Endothelial cell of umbilical vein (primary cell): ENCODE results near the gene SYNPO. TPM values are rescaled to one million over a fixed set of nuclear protein-coding genes. Genes with fewer than 3 reads are reported as not detected.

Experiments used
- BruUV-seq: library from RNA; stranded (reverse); fragments of 400-500 nt; replicated peaks from 2 replicates; lab custom pipeline; 2021; lab: Mats Ljungman, UMichigan
- CTCF ChIA-PET: fragments of 300-600, 350-600 bp; sonication (Branson Sonifier 250); formaldehyde crosslinking; loops from one replicate; lab custom pipeline; 2021; ENCODE audit warnings: antibody characterized with exemption, inconsistent platforms; lab: Charles Lee
- POLR2A ChIA-PET: fragments of 300-600, 350-600 bp; sonication (Branson Sonifier 250); formaldehyde crosslinking; loops from one replicate; lab custom pipeline; 2021; ENCODE audit warnings: antibody characterized with exemption, inconsistent platforms; lab: Charles Lee
- DNase-seq: peaks from one replicate; pipeline ENCODE4 v3.0.0-alpha.2; 2011; ENCODE audit warnings: low read depth, low spot score
- FAIRE-seq: peaks from 2 replicates; lab custom pipeline; 2011; peaks lifted over from hg19 to GRCh38; lab: Jason Lieb, UNC
- H2AFZ ChIP-seq: 2 replicates; pipeline ENCODE4 v1.6.0; 2012; ENCODE audit warnings: low read depth, low read length, control low read depth, inconsistent platforms
- H3K27ac ChIP-seq: 2 replicates; pipeline ENCODE4 v1.5.1; 2011; ENCODE audit warnings: low read depth, mild to moderate bottlenecking, control low read depth, low read length, moderate library complexity; ENCODE audit not compliant: insufficient read depth
- H3K27me3 ChIP-seq, 2 experiments: 2 replicates each; pipeline versions ENCODE4 v1.6.0 to v1.6.1; 2011; ENCODE audit warnings: low read length in 2 of 2, mixed read lengths in 1 of 2; ENCODE audit not compliant: control insufficient read depth in 2 of 2, insufficient read depth in 2 of 2
- H3K36me3 ChIP-seq, 2 experiments: 2 replicates in 1 of 2; 3 replicates in 1 of 2; pipeline ENCODE4 v1.5.1; 2011; ENCODE audit warnings: low read length in 2 of 2, mild to moderate bottlenecking in 1 of 2, moderate library complexity in 1 of 2; ENCODE audit not compliant: control insufficient read depth in 2 of 2, insufficient read depth in 2 of 2; ENCODE audit errors: extremely low read depth in 1 of 2
- H3K4me1 ChIP-seq: 3 replicates; pipeline ENCODE4 v1.5.1; 2011; ENCODE audit warnings: mild to moderate bottlenecking, low read length; ENCODE audit not compliant: control insufficient read depth, insufficient read depth; ENCODE audit errors: extremely low read depth
- H3K4me2 ChIP-seq: 2 replicates; pipeline ENCODE4 v1.6.1; 2011; ENCODE audit warnings: low read length, control low read depth, mixed read lengths; ENCODE audit not compliant: insufficient read depth
- H3K4me3 ChIP-seq, 3 experiments: fragments of 200-600 bp in 1 of 3; sonication (generic), shearing (Covaris generic) in 1 of 3; replicated peaks in 1 of 3; 2 replicates each; pipeline ENCODE4 v1.5.1; 2011 to 2016; ENCODE audit warnings: control low read depth in 3 of 3, low read length in 3 of 3, mild to moderate bottlenecking in 2 of 3, inconsistent platforms in 1 of 3, low read depth in 1 of 3, moderate library complexity in 1 of 3; ENCODE audit not compliant: insufficient read depth in 1 of 3
- H3K79me2 ChIP-seq: 2 replicates; pipeline ENCODE4 v1.6.0; 2012; ENCODE audit warnings: low read length, inconsistent platforms; ENCODE audit not compliant: control insufficient read depth, insufficient read depth
- H3K9ac ChIP-seq: replicated peaks from 2 replicates; pipeline ENCODE3; 2011; ENCODE audit warnings: low read length, control low read depth; ENCODE audit not compliant: insufficient read depth; ENCODE audit errors: extremely low read depth
- H3K9me1 ChIP-seq: replicated peaks from 3 replicates; pipeline ENCODE4 v1.6.0; 2011; ENCODE audit warnings: mild to moderate bottlenecking, low read length; ENCODE audit not compliant: control insufficient read depth, insufficient read depth; ENCODE audit errors: extremely low read depth
- H3K9me3 ChIP-seq: replicated peaks from 2 replicates; pipeline ENCODE4 v1.5.1; 2012; ENCODE audit warnings: low read length, inconsistent platforms; ENCODE audit not compliant: control insufficient read depth, insufficient read depth
- H4K20me1 ChIP-seq: replicated peaks from 2 replicates; pipeline ENCODE3; 2011; ENCODE audit warnings: mild to moderate bottlenecking, low read length; ENCODE audit not compliant: control insufficient read depth, insufficient read depth; ENCODE audit errors: extremely low read depth
- EZH2 ChIP-seq: IDR thresholded peaks from 2 replicates; pipeline ENCODE4 v1.6.1; 2012; ENCODE audit warnings: borderline replicate concordance, low read depth, mild to moderate bottlenecking, moderate library complexity, low read length, inconsistent platforms; ENCODE audit not compliant: severe bottlenecking
- FOS ChIP-seq: IDR thresholded peaks from 2 replicates; pipeline ENCODE4 v1.6.1; 2011; ENCODE audit warnings: mild to moderate bottlenecking, low read length, moderate library complexity, borderline replicate concordance; ENCODE audit not compliant: insufficient read depth
- GATA2 ChIP-seq: IDR thresholded peaks from 2 replicates; pipeline ENCODE4 v1.7.0; 2011; ENCODE audit warnings: low read depth, mild to moderate bottlenecking, moderate library complexity, mixed read lengths, low read length; ENCODE audit not compliant: insufficient read length, insufficient read depth
- JUN ChIP-seq: IDR thresholded peaks from 2 replicates; pipeline ENCODE4 v1.6.1; 2011; ENCODE audit warnings: borderline replicate concordance, low read depth; ENCODE audit not compliant: insufficient read length, insufficient read depth
- MYC ChIP-seq: IDR thresholded peaks from one replicate; pipeline ENCODE4 v1.6.1; 2011; ENCODE audit warnings: mild to moderate bottlenecking, low read depth, low read length
- POLR2A ChIP-seq: IDR thresholded peaks from 2 replicates; pipeline ENCODE4 v1.6.1; 2012; ENCODE audit warnings: low read depth, mild to moderate bottlenecking, control low read depth, low read length
- POLR2AphosphoS5 ChIP-seq: IDR thresholded peaks from 2 replicates; pipeline ENCODE4 v1.6.1; 2012; ENCODE audit warnings: low read depth, mild to moderate bottlenecking, control low read depth, low read length, moderate library complexity; ENCODE audit not compliant: insufficient read depth
- dilution Hi-C: fragments of 300-500 bp; cut with MboI; formaldehyde crosslinking; loops from one replicate; pipeline ENCODE4 v1.15.0; 2019; ENCODE audit warnings: low sequenced_read_pairs; ENCODE audit not compliant: extremely low pct_ligation_motif_present
- intact Hi-C: fragments of 100-400 bp; cut with micrococcal nuclease; formaldehyde crosslinking; loops from one replicate; pipeline ENCODE4 v1.10.0; 2022
- polyA plus RNA-seq, 4 experiments: library from polyadenylated mRNA; depleted of rRNA in 3 of 4; stranded (reverse) in 3 of 4; unstranded in 1 of 4; fragments of >200 nt; gene quantifications; 2 replicates each; pipeline versions ENCODE4 v1.2.1 to v1.2.3, GENCODE V29; 2011 to 2012; ENCODE audit warnings: missing spikeins in 1 of 4
- total RNA-seq: library from RNA; stranded (reverse); gene quantifications from 2 replicates; pipeline ENCODE4 v1.2.3, GENCODE V29; 2021
- TF ChIP-seq, protein P1 (sequence below), 2 donors: IDR thresholded peaks; 1 replicate in 1 of 2; 2 replicates in 1 of 2; pipeline ENCODE4 v1.5.1; 2011; ENCODE audit warnings: low read length in 2 of 2, mild to moderate bottlenecking in 2 of 2, moderate library complexity in 2 of 2, control low read depth in 1 of 2, inconsistent platforms in 1 of 2, low read depth in 1 of 2; ENCODE audit not compliant: insufficient read depth in 1 of 2; ENCODE audit errors: extremely low read depth in 1 of 2
- TF ChIP-seq, protein P2 (sequence below): IDR thresholded peaks from 2 replicates; pipeline ENCODE4 v1.6.1; 2011; ENCODE audit not compliant: insufficient read depth, insufficient read length

Gene SYNPO
- total and polyA plus RNA-seq, 2 donors (not counting 3 experiments of a cell fraction or from before 2014, with no cell fraction given), result 68.4 to 121 TPM

GRCh38 chr5:150694612-150695011 is 54.2 kb downstream of the SYNPO start:
- H4K20me1 ChIP-seq, result no peaks in the 10 kb centered on the region
- H3K4me3 ChIP-seq, result no peak overlapping the region
- H3K79me2 ChIP-seq, result peaks cover 13% of the 10 kb centered on the region
- POLR2A ChIA-PET, result no interaction called here
- peaks cover 49 to 51% of the 10 kb centered on the region in 2 experiments for H3K36me3 ChIP-seq
- no peaks in the 10 kb centered on the region for H3K27me3 ChIP-seq
- no peak for TF ChIP-seq EZH2
- no peak for TF ChIP-seq GATA2
- TF ChIP-seq, protein P1, sequence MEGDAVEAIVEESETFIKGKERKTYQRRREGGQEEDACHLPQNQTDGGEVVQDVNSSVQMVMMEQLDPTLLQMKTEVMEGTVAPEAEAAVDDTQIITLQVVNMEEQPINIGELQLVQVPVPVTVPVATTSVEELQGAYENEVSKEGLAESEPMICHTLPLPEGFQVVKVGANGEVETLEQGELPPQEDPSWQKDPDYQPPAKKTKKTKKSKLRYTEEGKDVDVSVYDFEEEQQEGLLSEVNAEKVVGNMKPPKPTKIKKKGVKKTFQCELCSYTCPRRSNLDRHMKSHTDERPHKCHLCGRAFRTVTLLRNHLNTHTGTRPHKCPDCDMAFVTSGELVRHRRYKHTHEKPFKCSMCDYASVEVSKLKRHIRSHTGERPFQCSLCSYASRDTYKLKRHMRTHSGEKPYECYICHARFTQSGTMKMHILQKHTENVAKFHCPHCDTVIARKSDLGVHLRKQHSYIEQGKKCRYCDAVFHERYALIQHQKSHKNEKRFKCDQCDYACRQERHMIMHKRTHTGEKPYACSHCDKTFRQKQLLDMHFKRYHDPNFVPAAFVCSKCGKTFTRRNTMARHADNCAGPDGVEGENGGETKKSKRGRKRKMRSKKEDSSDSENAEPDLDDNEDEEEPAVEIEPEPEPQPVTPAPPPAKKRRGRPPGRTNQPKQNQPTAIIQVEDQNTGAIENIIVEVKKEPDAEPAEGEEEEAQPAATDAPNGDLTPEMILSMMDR (IDR thresholded peaks at IDR 0.05; ENCODE audit: extremely low read depth in 1 of 2, insufficient read depth in 1 of 2, low read depth in 1 of 2, low read length in 2 of 2), result no peak
- no peak for TF ChIP-seq POLR2A
- TF ChIP-seq MYC, result no peak
- TF ChIP-seq JUN, result no peak
- no peak for TF ChIP-seq FOS
- no peak for TF ChIP-seq POLR2AphosphoS5
- TF ChIP-seq, protein P2, sequence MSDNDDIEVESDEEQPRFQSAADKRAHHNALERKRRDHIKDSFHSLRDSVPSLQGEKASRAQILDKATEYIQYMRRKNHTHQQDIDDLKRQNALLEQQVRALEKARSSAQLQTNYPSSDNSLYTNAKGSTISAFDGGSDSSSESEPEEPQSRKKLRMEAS, result no peak
- intact Hi-C loops (no loop called here), dilution Hi-C loops (no loop called here)
- peaks cover 8% of the 10 kb centered on the region for H3K4me1 ChIP-seq
- FAIRE-seq (no peak), DNase-seq (no peak)
- CTCF ChIA-PET, result interaction anchor here (1.1 kb wide), 1 partner anchor 11 kb away, joined by 3 read pairs; no protein-coding TSS in a partner anchor
- H3K9me3 ChIP-seq, result no peaks in the 10 kb centered on the region
- no peaks in the 10 kb centered on the region for H3K9me1 ChIP-seq
- BruUV-seq, result no TSS peak
- no peak overlapping the region for H3K9ac ChIP-seq
- no peak overlapping the region for H3K27ac ChIP-seq
- H3K4me2 ChIP-seq, result no peak overlapping the region
- H2AFZ ChIP-seq, result no peak overlapping the region
